GM10847 (cell line): ENCODE results near the gene IL6.

Experiments
- POLR2A ChIP-seq: IDR thresholded peaks from 2 replicates; pipeline ENCODE4 v1.6.1; 2011; ENCODE audit not compliant: insufficient read length; ENCODE audit errors: extremely low read depth

IL6 gene

DNA sequence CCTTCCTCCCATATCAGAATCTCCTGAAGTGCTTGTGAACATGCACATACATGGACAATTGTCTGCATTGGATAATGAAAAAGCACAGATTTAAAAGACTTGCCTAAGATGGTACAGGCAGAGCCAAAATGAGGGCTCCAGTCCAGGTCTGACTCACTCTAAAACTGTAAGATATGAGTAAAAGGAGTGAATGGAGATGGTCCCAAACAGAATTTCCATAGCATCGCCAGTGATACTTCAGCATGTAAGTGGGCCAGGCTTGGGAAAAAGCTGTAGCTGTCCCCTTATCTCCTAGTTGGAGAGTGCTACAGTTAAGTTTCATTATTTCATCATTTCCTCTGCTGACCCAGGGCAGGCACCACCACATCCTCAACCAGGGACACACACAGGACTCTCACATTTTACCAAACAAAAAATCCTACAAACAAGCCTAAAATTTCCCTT is 26.4 kb upstream of the IL6 start:
- no peak for TF ChIP-seq POLR2A

DNA sequence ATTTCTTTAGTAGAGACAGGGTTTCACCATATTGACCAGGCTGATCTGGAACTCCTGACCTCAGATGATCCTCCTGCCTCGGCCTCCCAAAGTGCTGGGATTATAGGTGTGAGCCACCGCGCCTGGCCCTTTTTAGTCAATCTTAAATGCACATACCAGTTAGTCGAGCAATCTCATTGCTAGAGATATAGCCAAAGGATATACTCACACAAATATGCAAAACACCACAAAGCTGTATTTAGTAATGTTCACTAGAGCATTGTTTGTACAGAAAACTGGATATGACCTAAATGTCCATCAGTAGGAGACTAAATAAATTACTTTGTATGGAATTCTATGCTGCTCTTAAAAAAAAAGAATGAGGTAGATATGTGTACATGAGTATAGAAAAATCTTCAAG is 24.5 kb upstream of the IL6 start:
- no peak for TF ChIP-seq POLR2A

DNA sequence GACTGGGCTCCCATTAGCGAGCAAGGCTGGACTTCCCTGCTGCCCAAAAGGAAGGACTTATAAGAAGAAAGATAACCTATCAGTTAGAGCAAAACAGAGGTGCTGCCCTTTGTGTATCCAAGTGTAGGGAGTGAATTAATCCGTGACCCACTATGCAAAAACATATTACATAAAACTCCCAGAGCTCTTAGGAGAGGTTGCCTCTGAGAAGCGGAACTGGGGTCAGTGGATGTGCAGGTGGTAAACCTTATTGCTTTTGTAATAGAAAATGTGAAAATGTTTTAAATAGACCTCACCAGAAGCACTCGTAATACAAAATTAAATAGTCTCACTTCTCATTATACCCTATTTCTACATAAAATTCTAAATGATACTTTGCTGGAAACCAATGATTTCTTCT is 17.1 kb upstream of the IL6 start:
- no peak for TF ChIP-seq POLR2A

DNA sequence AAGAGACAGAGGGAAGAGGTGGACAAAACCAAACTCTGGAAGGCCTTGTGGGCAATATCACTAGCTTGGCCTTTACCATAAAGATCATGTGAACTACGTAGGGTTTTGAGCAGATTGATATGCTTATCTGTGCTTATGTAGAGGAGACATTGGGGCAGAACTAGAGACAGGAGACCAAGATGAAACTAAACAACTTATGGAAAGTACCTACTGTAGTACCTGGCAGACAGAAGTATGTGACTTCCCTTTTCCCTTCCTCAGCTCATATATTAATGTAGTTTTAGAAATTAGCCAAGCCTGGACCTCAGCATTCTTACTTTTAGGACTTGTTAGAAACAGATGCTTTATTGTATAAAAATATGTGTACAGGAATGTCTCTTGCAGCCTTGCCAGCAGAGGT is 14.0 kb upstream of the IL6 start:
- no peak for TF ChIP-seq POLR2A

DNA sequence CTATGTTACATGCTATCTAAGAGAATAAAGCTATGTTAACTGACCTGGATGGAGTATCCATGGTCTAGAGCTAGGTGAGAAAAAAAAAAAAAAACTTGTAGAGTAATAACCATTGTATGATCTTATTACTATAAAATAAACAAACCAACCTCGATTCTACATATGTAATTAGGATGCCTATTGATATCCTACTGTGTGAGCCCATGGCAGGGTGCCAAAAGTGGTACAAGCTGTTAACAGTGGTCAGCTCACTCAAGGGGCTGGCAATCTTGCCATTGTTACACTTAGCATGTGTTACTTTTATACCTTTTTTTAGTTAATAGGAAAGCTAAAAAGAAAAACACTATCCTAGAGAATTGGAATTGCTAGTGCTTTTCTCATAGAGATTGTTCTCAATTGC is 13.5 kb upstream of the IL6 start:
- TF ChIP-seq POLR2A: no peak

DNA sequence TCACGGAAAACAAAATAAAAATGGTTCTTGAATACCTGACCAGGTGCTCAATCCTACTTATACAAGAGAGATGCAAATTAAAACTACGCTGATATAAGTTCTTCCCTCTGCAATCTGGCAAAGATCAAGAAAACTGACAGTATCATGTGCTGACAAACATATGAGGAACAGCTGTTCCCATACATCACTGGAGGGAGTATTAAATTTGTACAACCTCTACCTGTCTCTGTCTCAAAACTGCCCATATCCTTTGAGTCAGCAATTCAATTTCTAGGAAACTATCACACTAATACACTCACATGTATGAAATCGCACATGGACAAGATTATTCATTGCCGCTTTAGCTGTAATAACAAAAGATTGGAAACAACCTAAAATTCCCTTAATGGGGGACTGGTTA is 11.0 kb upstream of the IL6 start:
- no peak for TF ChIP-seq POLR2A

DNA sequence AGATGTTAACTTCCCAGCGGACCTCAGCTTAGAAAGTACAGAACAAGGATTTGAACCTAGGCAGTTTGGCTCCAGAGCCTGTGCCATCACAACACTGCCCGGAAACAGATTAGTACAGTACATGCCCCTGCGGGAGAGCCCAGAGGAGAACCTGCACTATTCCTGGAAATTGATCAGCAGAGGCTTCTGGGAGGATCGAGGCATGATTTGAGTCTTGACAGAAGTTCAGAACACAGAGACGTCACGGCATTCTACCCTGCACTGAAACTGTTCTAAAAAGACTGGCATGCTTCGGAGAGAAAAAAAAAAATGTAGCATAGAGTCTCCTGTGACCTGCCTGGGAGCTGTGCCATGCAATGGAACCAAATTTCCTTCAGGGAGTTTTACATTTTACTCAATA is 9.2 kb upstream of the IL6 start:
- no peak for TF ChIP-seq POLR2A

DNA sequence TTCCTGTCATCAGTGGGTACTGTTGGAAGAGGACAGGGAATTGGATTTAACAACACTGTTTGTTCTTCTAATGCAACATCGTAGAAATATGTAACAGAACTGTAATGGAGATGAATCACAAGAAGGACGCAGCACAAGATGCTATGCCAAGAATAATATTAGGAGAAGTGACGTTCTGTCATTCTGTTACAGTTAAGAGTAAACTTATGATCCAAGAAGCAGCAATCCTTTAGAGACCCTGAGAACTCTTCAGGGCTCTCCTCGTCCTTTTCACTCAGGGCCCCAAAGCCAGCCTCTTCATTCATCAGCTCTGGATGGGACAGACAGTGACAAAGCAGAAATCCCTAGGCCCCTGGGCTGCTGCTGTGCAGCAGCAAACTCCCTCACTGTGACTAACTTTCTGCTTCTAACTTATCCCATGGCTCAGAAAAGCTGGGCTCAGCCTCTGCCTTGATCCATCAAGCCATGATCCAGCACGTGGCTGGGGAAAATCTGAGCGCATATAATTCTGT is 8.7 kb upstream of the IL6 start:
- TF ChIP-seq POLR2A: no peak

DNA sequence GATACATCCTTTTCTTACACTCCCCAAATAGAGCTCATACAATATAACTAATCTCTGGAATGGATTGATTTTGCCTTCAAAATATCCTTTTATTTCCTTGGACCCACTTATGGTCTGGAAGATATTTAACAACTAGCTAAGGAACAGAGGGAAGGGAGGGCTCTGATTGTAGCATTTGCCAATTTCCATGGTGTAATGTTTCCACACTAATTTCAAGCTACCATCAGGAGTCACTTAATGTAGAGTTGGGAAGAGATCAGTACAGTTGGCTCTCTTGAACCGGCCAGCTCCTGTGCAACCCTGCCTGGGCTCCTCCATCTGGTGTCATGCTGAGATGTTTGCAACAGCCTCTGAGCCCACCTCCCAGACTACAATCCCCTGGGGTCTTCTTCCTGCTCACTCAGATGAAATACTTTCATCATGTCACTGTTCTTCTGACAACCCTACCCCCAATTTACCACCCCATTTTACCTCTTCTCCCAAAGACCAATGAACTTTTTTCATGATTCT is 8.0 kb upstream of the IL6 start:
- no peak for TF ChIP-seq POLR2A

DNA sequence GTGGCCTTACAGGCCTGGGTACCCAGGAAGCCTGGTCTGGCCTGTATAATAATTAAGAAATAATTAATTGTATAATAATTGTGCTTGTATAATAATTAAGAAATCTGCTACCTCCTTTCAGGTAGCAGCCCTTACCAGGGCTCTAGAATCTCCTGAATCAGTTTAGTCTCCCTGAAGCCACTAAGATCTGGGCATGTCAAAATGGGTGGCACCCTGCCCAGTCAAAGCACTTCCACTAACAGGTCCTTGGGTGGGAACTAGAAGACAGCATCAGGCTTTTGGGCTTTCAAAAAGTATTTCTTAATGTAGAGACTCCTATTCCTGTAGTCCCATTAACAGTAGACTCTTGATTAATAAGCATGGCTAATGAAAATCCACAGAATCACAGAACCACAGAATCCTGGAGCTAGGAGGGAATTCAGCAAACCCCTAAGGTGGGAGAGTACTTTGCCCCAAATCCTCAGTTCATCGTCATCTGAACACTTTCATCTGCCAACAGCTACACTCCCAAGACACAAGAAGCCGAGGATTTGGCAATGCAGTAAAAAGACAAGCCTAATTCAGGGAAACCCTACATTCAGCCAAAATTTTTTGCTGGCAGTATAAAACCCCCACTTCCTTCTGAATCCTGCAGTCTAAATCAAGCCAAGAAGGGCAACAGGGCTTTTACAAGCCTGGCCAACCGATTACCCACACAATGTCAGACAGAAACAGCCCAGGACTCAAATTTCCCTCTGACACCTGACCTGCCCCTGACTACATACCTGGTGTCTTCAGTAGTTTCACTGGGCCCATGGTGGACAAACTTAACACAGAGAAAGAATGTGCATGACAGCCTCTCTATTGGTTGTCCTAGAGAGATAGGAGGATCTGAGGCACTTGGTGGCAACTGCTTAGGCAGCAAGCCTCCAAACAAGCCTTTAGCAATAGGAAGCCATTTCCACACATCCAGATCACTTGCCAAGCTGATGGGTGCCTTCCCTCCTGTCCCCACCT is 5.9 kb upstream of the IL6 start:
- no peak for TF ChIP-seq POLR2A

DNA sequence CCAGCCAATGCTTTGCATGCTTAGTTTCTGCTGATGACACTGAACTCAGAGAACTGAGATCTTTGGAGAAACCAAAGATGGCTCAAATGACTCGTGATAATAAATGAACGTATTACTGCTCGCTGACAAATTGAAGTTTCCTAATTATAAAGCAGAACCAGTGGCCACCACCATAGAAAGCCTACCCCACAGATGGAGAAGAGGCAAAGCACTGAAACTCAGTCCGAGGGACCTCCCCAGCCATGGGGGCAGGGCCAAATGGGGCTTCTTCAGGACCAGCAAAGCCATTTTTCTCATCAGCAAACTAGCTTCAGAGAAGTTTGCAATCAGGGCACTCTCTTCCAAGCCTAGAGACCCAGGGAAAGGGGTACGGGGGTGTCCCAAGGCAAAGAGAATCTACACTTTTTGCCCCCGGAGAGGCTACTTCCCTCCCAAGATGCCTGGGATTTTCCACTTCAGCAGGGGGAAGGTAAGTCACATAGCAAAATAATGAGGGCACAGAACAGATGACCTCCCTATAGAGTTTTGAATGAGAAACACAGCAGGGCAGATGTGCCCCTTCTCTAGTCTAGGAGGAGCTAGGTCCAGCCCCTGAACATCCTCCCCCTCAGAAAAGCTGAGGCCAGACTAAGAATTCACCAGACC is 4.3 kb upstream of the IL6 start:
- TF ChIP-seq POLR2A: no peak

DNA sequence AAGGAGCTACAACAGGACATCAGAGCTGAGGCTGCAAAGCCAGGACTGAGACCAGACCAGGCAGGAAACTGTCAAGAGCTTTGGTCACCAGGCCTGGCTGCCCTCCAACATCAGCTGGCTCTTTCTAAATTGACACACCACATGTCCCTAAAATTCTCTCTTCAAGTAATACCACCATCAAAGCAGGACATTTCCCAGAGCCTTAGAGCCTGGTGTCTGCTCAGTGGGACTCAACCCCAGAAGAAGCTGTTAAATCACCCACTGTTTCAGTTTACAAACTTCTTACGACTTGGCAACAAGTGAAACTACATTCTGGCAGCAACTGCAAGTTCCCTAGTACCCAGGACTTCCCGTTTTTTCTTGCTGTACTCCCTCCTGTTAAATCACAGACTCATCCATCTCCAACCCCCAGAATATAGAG is 3.8 kb upstream of the IL6 start:
- no peak for TF ChIP-seq POLR2A

DNA sequence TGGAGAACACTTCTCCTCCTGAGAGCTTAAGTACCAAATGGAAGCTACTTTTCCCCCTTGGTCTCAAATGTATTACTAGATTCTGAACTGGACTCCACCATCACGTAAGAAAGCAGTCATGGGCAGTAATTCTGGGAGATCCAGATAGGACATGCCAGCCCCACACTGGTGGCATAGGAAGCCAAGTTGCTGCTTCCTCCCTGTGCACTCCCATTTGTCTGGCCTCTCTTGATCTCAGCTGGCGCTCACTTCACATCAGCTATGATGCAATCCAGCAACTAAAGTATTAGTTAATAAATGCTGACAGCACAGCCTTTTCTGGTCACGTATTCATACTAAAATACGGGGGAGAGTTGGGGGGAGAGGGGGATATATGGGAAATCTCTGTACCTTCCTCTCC is 3.4 kb upstream of the IL6 start:
- no peak for TF ChIP-seq POLR2A

DNA sequence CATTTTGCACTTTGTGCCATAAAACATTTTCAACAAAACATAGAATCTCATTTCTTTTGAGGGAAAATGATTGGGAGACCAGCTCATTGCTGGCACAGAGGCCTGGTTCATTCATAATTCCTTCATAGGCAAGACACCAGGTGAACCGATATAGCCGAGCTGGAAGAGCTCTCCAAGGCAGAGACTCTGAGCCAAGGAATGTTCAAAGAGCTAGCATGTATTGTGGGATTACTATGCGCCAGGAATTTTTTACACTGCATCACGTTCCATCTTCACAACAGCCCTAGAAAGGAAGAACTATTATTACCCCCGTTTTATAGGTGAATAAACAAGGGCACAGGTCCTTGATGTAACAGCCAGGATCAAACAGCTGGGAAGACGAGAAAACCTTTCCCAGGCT is 2.1 kb upstream of the IL6 start:
- TF ChIP-seq POLR2A: no peak

DNA sequence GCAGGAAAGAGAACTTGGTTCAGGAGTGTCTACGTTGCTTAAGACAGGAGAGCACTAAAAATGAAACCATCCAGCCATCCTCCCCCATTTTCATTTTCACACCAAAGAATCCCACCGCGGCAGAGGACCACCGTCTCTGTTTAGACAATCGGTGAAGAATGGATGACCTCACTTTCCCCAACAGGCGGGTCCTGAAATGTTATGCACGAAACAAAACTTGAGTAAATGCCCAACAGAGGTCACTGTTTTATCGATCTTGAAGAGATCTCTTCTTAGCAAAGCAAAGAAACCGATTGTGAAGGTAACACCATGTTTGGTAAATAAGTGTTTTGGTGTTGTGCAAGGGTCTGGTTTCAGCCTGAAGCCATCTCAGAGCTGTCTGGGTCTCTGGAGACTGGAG is 1.4 kb upstream of the IL6 start:
- no peak for TF ChIP-seq POLR2A

DNA sequence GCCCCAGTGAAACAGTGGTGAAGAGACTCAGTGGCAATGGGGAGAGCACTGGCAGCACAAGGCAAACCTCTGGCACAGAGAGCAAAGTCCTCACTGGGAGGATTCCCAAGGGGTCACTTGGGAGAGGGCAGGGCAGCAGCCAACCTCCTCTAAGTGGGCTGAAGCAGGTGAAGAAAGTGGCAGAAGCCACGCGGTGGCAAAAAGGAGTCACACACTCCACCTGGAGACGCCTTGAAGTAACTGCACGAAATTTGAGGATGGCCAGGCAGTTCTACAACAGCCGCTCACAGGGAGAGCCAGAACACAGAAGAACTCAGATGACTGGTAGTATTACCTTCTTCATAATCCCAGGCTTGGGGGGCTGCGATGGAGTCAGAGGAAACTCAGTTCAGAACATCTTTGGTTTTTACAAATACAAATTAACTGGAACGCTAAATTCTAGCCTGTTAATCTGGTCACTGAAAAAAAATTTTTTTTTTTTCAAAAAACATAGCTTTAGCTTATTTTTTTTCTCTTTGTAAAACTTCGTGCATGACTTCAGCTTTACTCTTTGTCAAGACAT is 574 bp upstream of the IL6 start:
- TF ChIP-seq POLR2A: no peak
